Measurements from ENCODE around the gene MAT2B. TPM values are rescaled to one million over a fixed set of nuclear protein-coding genes. Genes with fewer than 3 reads are reported as not detected.

MAT2B gene
- total RNA-seq, 2 experiments from 2014 or later = 33.0 to 34.7 TPM

GRCh38 chr5:163496286-163496685, 9.1 kb upstream of the MAT2B start:
- no peak for ATAC-seq (ENCODE audit: poor library complexity)
- no peak overlapping the region for H3K4me3 Mint-ChIP-seq
- TF ChIP-seq CTCF (IDR thresholded peaks at IDR 0.05) = no peak
- no peak overlapping the region for H3K27ac ChIP-seq (ENCODE audit: low read depth in 1 of 2, low read length in 2 of 2)
- intact Hi-C loops (cut with DNase I, micrococcal nuclease) = no loop called here
- no peaks in the 10 kb centered on the region for H3K9me3 ChIP-seq (ENCODE audit: control insufficient read depth in 1 of 2, insufficient read depth in 1 of 2, low read length in 2 of 2)
- no peaks in the 10 kb centered on the region for H3K4me1 ChIP-seq (ENCODE audit: insufficient read depth, low read length)
- H3K27me3 Mint-ChIP-seq = no peaks in the 10 kb centered on the region
- H3K9me3 Mint-ChIP-seq = no peaks in the 10 kb centered on the region
- H3K4me1 Mint-ChIP-seq (ENCODE audit: low read depth) = no peaks in the 10 kb centered on the region
- no peak overlapping the region for H3K4me3 ChIP-seq (ENCODE audit: low read length)
- no peaks in the 10 kb centered on the region for H3K27me3 ChIP-seq (ENCODE audit: control insufficient read depth in 1 of 2, insufficient read depth in 2 of 2, low read length in 2 of 2)
- no peaks in the 10 kb centered on the region for H3K36me3 Mint-ChIP-seq (ENCODE audit: low read depth)
- no peak overlapping the region for H3K27ac Mint-ChIP-seq
- DNase-seq = no peak
- ChIA-PET CTCF (no interaction called here), POLR2A (interaction anchor here (1.2 kb wide), 1 partner anchor 9 kb away, joined by 5 read pairs; the partner anchor contains the start of gene MAT2B)
- no peaks in the 10 kb centered on the region for H3K36me3 ChIP-seq (ENCODE audit: insufficient read depth, low read length)

GRCh38 chr5:163497315-163497714, 8.1 kb upstream of the MAT2B start:
- H3K4me1 ChIP-seq (ENCODE audit: insufficient read depth, low read length) = peaks cover 3% of the 10 kb centered on the region
- no peaks in the 10 kb centered on the region for H3K36me3 ChIP-seq (ENCODE audit: insufficient read depth, low read length)
- ChIA-PET POLR2A (no interaction called here), CTCF (no interaction called here)
- no peaks in the 10 kb centered on the region for H3K9me3 ChIP-seq (ENCODE audit: control insufficient read depth in 1 of 2, insufficient read depth in 1 of 2, low read length in 2 of 2)
- H3K27me3 ChIP-seq (ENCODE audit: control insufficient read depth in 1 of 2, insufficient read depth in 2 of 2, low read length in 2 of 2) = no peaks in the 10 kb centered on the region
- no peak overlapping the region for H3K27ac ChIP-seq (ENCODE audit: low read depth in 1 of 2, low read length in 2 of 2)
- TF ChIP-seq CTCF (IDR thresholded peaks at IDR 0.05) = no peak
- Mint-ChIP-seq H3K36me3 (ENCODE audit: low read depth) (no peaks in the 10 kb centered on the region), H3K4me3 (no peak overlapping the region), H3K27me3 (no peaks in the 10 kb centered on the region), H3K9me3 (no peaks in the 10 kb centered on the region), H3K4me1 (ENCODE audit: low read depth) (peaks cover under 1% of the 10 kb centered on the region), H3K27ac (no peak overlapping the region)
- ATAC-seq (ENCODE audit: poor library complexity) (no peak), DNase-seq (no peak)
- no peak overlapping the region for H3K4me3 ChIP-seq (ENCODE audit: low read length)
- intact Hi-C loops (cut with DNase I, micrococcal nuclease) = no loop called here

GRCh38 chr5:163498886-163499285, 6.5 kb upstream of the MAT2B start:
- no peak for ATAC-seq (ENCODE audit: poor library complexity)

More at GRCh38 chr5:163498886-163499285, 6.5 kb upstream of the MAT2B start:
- Mint-ChIP-seq H3K27me3 (no peaks in the 10 kb centered on the region), H3K4me3 (no peak overlapping the region), H3K4me1 (ENCODE audit: low read depth) (peaks cover 14% of the 10 kb centered on the region), H3K36me3 (ENCODE audit: low read depth) (no peaks in the 10 kb centered on the region), H3K9me3 (no peaks in the 10 kb centered on the region), H3K27ac (no peak overlapping the region)
- TF ChIP-seq CTCF (IDR thresholded peaks at IDR 0.05) = no peak
- no peak for DNase-seq
- H3K4me1 ChIP-seq (ENCODE audit: insufficient read depth, low read length) = peaks cover 8% of the 10 kb centered on the region
- H3K27ac ChIP-seq (ENCODE audit: low read depth in 1 of 2, low read length in 2 of 2) = no peak overlapping the region
- no peak overlapping the region for H3K4me3 ChIP-seq (ENCODE audit: low read length)
- no peaks in the 10 kb centered on the region for H3K36me3 ChIP-seq (ENCODE audit: insufficient read depth, low read length)
- intact Hi-C loops (cut with DNase I, micrococcal nuclease) = no loop called here
- no peaks in the 10 kb centered on the region for H3K9me3 ChIP-seq (ENCODE audit: control insufficient read depth in 1 of 2, insufficient read depth in 1 of 2, low read length in 2 of 2)
- H3K27me3 ChIP-seq (ENCODE audit: control insufficient read depth in 1 of 2, insufficient read depth in 2 of 2, low read length in 2 of 2) = no peaks in the 10 kb centered on the region
- POLR2A ChIA-PET = no interaction called here
- CTCF ChIA-PET = interaction anchor here (1.7 kb wide), 1 partner anchor 20 kb away, joined by 4 read pairs; no protein-coding TSS in a partner anchor
